Prostate gland (tissue), 2 donors: ENCODE data around the gene NUDT17.
A peak's percentile ranks its signal among the peaks of the same experiment; 100 is the strongest.

ENCODE experiments used
- POLR2A ChIP-seq: fragments of 450-650 bp; IDR thresholded peaks from one replicate; pipeline ENCODE4 v1.6.1; 2016; ENCODE audit warnings: antibody characterized with exemption, mild to moderate bottlenecking
- POLR2AphosphoS5 ChIP-seq: sonication (generic); formaldehyde crosslinking; IDR thresholded peaks from one replicate; pipeline ENCODE4 v1.6.1; 2017; ENCODE audit warnings: antibody characterized with exemption
- TF ChIP-seq, protein P1 (sequence below), 4 experiments: fragments of 200-600 bp in 2 of 4; fragments of 450-650 bp in 2 of 4; sonication (generic) in 2 of 4; IDR thresholded peaks; 1 replicate in 3 of 4; 2 replicates in 1 of 4; pipeline ENCODE4 v1.5.1; 2016 to 2019; ENCODE audit warnings: antibody characterized with exemption in 4 of 4, mild to moderate bottlenecking in 2 of 4, moderate library complexity in 2 of 4

DNA sequence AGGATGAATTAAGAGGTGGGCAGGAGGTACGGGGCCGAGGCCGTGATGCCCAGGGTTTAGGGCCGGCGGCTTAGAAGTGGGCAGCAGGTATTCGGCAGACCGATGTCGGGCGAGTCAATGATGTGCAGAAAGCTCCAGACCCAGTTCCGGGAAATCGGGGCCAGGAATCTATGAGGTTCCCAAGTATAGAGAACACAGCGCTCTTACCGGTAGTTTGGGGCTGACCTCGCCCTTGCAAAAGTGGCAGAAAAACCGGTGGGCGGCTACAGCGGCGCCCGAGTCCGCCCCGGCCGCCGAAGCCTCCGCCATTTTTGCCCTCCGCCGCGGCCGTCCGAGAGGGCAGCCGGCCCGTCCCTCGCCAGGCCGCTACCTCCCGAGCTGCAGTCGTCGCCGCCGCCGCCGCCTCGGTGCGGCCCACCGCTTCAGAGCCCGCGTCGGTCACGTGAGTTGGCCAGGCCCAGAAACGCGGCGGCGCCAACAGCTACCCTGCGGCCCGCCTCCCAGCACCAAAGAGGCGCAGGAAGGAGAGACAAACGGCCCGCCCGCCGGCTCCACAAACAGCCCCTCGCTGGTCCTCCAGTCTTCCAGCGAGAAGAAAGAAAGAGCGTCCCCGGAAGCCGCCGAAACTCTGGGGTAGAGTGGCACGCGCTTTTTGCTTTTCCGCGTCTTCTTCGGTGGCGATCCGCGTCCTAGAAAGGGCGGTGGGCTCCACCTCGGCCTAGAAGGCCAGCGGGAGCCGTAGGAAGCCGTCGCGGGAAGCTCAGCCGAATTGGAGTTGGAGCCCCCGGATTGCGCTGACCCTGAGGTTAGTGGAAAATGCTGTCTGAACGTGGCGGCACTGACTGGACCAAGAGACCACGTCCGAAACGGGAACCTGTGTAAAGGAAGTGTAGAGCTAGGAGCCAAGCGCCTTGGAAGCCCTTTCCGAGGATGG lies 21.6 kb upstream of the NUDT17 start, which contains the start of the genes POLR3C and RNF115:
- TF ChIP-seq, protein P1, sequence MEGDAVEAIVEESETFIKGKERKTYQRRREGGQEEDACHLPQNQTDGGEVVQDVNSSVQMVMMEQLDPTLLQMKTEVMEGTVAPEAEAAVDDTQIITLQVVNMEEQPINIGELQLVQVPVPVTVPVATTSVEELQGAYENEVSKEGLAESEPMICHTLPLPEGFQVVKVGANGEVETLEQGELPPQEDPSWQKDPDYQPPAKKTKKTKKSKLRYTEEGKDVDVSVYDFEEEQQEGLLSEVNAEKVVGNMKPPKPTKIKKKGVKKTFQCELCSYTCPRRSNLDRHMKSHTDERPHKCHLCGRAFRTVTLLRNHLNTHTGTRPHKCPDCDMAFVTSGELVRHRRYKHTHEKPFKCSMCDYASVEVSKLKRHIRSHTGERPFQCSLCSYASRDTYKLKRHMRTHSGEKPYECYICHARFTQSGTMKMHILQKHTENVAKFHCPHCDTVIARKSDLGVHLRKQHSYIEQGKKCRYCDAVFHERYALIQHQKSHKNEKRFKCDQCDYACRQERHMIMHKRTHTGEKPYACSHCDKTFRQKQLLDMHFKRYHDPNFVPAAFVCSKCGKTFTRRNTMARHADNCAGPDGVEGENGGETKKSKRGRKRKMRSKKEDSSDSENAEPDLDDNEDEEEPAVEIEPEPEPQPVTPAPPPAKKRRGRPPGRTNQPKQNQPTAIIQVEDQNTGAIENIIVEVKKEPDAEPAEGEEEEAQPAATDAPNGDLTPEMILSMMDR (IDR thresholded peaks at IDR 0.05), result peak in 2 of 4 experiments; percentile 10 to 20
- peak; percentile 77 for TF ChIP-seq POLR2A
- TF ChIP-seq POLR2AphosphoS5, result peak; percentile 70
